Measurements from ENCODE around the gene TJAP1. TPM values are rescaled to one million over a fixed set of nuclear protein-coding genes. Genes with fewer than 3 reads are reported as not detected.

The TJAP1 gene
- total and polyA plus RNA-seq, 2 donors (not counting 3 experiments of a cell fraction or from before 2014, with no cell fraction given): 28.4 to 31.8 TPM

- peaks cover 14% of the 10 kb centered on the region for H3K4me1 ChIP-seq (ENCODE audit: control insufficient read depth, extremely low read depth, insufficient read depth, low read length)
- H3K9me3 ChIP-seq (replicated peaks; ENCODE audit: control insufficient read depth, insufficient read depth, low read length): no peaks in the 10 kb centered on the region
- H3K27ac ChIP-seq (ENCODE audit: insufficient read depth, low read depth, low read length): no peak overlapping the region
- H3K79me2 ChIP-seq (ENCODE audit: control insufficient read depth, insufficient read depth, low read length): peaks cover 11% of the 10 kb centered on the region
- no peak overlapping the region for H3K4me3 ChIP-seq (replicated peaks in 1 of 3; ENCODE audit: insufficient read depth in 1 of 3, low read depth in 1 of 3, low read length in 3 of 3)
- no peaks in the 10 kb centered on the region for H3K27me3 ChIP-seq (ENCODE audit: control insufficient read depth in 2 of 2, insufficient read depth in 2 of 2, low read length in 2 of 2)
- dilution Hi-C loops (cut with MboI; ENCODE audit: extremely low pct_ligation_motif_present, low sequenced_read_pairs): no loop called here
- H3K9ac ChIP-seq (replicated peaks; ENCODE audit: extremely low read depth, insufficient read depth, low read length): no peak overlapping the region
- intact Hi-C loops (cut with micrococcal nuclease): no loop called here
- POLR2A ChIA-PET: no interaction called here
- CTCF ChIA-PET: interaction anchor here (1.3 to 19.0 kb wide), 6 partner anchors 11 to 282 kb away, joined by 4 to 289 read pairs (median 8); partner anchors contain the start of genes DLK2, DNPH1 and ZNF318
- peak overlapping the region; percentile 32 for H3K4me2 ChIP-seq (ENCODE audit: insufficient read depth, low read length)
- H3K9me1 ChIP-seq (replicated peaks; ENCODE audit: control insufficient read depth, extremely low read depth, insufficient read depth, low read length): no peaks in the 10 kb centered on the region
- no TSS peak for BruUV-seq (replicated peaks)
- peaks cover 3 to 32% of the 10 kb centered on the region in 2 experiments for H3K36me3 ChIP-seq (ENCODE audit: control insufficient read depth in 2 of 2, extremely low read depth in 1 of 2, insufficient read depth in 2 of 2, low read length in 2 of 2)
- no peaks in the 10 kb centered on the region for H4K20me1 ChIP-seq (replicated peaks; ENCODE audit: control insufficient read depth, extremely low read depth, insufficient read depth, low read length)
- no peak overlapping the region for H2AFZ ChIP-seq (ENCODE audit: low read depth, low read length)
- TF ChIP-seq MAX (IDR thresholded peaks at IDR 0.05; ENCODE audit: insufficient read depth, insufficient read length) (no peak), GATA2 (IDR thresholded peaks at IDR 0.05; ENCODE audit: insufficient read depth, insufficient read length, low read depth, low read length) (no peak), CTCF (IDR thresholded peaks at IDR 0.05; ENCODE audit: extremely low read depth in 1 of 2, insufficient read depth in 1 of 2, low read depth in 1 of 2, low read length in 2 of 2) (no peak), POLR2A (IDR thresholded peaks at IDR 0.05; ENCODE audit: low read depth, low read length) (no peak), FOS (IDR thresholded peaks at IDR 0.05; ENCODE audit: borderline replicate concordance, insufficient read depth, low read length) (no peak), EZH2 (IDR thresholded peaks at IDR 0.05; ENCODE audit: borderline replicate concordance, low read depth, low read length, severe bottlenecking) (no peak), MYC (IDR thresholded peaks at IDR 0.05; ENCODE audit: low read depth, low read length) (no peak), POLR2AphosphoS5 (IDR thresholded peaks at IDR 0.05; ENCODE audit: insufficient read depth, low read depth, low read length) (no peak), JUN (IDR thresholded peaks at IDR 0.05; ENCODE audit: borderline replicate concordance, insufficient read depth, insufficient read length, low read depth) (no peak)
- no peak for FAIRE-seq
- DNase-seq (ENCODE audit: low read depth, low spot score): no peak
Observed at GRCh38 chr6:43510827-43511163, 33.4 kb downstream of the TJAP1 start.
